Measurements from ENCODE around the gene JARID2.

DNA sequence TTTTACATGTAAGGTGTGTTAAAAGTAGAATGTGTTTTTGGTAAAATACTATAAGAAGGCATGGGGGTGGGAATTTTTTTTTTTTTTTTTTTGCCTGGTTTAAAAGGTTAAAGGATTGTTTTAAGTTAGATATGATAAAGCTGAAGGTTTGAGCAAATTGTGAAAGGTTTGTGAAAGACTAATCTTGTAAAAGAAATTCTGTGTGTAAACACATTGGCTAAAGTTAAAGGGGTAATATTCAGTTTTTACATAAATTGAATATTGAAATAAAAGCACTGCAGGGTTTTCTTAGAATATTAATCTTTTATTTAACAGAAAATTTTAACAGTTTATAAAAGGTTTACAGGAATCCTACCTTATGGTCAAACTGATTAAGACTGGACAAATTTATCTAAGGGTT is 311.3 kb downstream of the JARID2 start:
- TF ChIP-seq POLR2AphosphoS5 (IDR thresholded peaks at IDR 0.05; ENCODE audit: borderline replicate concordance, low read depth, low read length), result no peak
- TF ChIP-seq EZH2 (IDR thresholded peaks at IDR 0.05), result no peak
